Measurements from ENCODE around the gene HES6. TPM values are rescaled to one million over a fixed set of nuclear protein-coding genes. Genes with fewer than 3 reads are reported as not detected.

HES6 gene
- total and polyA plus RNA-seq, 3 experiments from 2014 or later, result 2.2 to 5.1 (median 4.7) TPM

- no peak overlapping the region for H3K4me3 ChIP-seq (ENCODE audit: low read length)
- Mint-ChIP-seq H3K4me1 (no peaks in the 10 kb centered on the region), H3K27me3 (no peaks in the 10 kb centered on the region), H3K36me3 (peaks cover 0 to 50% (median 7%) of the 10 kb centered on the region in 3 donors), H3K9me3 (no peaks in the 10 kb centered on the region), H3K27ac (peak overlapping the region in 1 of 8 donors; percentile 79), H3K4me3 (no peak overlapping the region)
- H3K27me3 ChIP-seq (ENCODE audit: insufficient read depth, low read length, poor library complexity, severe bottlenecking), result no peaks in the 10 kb centered on the region
- ChIA-PET CTCF (no interaction called here), POLR2A (no interaction called here)
- H3K9me3 ChIP-seq (ENCODE audit: low read length), result no peaks in the 10 kb centered on the region
- H3K36me3 ChIP-seq (ENCODE audit: insufficient read depth, low read length), result no peaks in the 10 kb centered on the region
- H3K27ac ChIP-seq (ENCODE audit: low read depth, low read length), result no peak overlapping the region
- DNase-seq, result peak in 1 of 5 donors; percentile 15
- H3K4me1 ChIP-seq (ENCODE audit: insufficient read depth, low read length), result no peaks in the 10 kb centered on the region
These were observed 7.4 kb upstream of the HES6 start for GRCh38 chr2:238247002-238247822.

DNA sequence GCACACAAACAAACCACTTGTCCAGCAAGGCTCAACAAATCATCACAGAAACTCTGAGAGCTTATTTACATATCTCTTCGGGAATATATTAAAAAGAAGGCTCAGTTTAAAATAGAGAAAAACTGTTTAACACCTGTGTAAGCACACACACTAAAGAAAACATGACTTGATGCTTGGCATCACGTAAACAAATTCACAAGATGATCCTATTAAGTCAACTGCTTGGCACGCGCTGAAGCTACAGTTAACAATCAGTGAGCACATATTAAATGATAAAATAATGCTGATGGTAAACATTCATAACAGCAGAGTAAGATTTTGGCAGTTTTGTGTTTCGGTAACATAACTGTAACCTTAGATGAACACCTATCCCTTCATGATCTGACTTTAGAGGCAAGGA, 4.3 kb upstream of the HES6 start:
- H3K4me3 Mint-ChIP-seq, result no peak overlapping the region
- ChIA-PET POLR2A (no interaction called here), CTCF (no interaction called here)
- peaks cover 5 to 15% (median 8%) of the 10 kb centered on the region in 3 donors for H3K4me1 Mint-ChIP-seq
- no peak overlapping the region for H3K4me3 ChIP-seq (ENCODE audit: low read length)
- no peaks in the 10 kb centered on the region for H3K9me3 ChIP-seq (ENCODE audit: low read length)
- H3K27ac Mint-ChIP-seq, result no peak overlapping the region
- H3K27me3 ChIP-seq (ENCODE audit: insufficient read depth, low read length, poor library complexity, severe bottlenecking), result no peaks in the 10 kb centered on the region
- no peaks in the 10 kb centered on the region for H3K4me1 ChIP-seq (ENCODE audit: insufficient read depth, low read length)
- peaks cover 0 to 31% (median 7%) of the 10 kb centered on the region in 3 donors for H3K36me3 Mint-ChIP-seq
- no peaks in the 10 kb centered on the region for H3K27me3 Mint-ChIP-seq
- H3K9me3 Mint-ChIP-seq, result no peaks in the 10 kb centered on the region
- no peaks in the 10 kb centered on the region for H3K36me3 ChIP-seq (ENCODE audit: insufficient read depth, low read length)
- no peak overlapping the region for H3K27ac ChIP-seq (ENCODE audit: low read depth, low read length)
- no peak for DNase-seq

DNA sequence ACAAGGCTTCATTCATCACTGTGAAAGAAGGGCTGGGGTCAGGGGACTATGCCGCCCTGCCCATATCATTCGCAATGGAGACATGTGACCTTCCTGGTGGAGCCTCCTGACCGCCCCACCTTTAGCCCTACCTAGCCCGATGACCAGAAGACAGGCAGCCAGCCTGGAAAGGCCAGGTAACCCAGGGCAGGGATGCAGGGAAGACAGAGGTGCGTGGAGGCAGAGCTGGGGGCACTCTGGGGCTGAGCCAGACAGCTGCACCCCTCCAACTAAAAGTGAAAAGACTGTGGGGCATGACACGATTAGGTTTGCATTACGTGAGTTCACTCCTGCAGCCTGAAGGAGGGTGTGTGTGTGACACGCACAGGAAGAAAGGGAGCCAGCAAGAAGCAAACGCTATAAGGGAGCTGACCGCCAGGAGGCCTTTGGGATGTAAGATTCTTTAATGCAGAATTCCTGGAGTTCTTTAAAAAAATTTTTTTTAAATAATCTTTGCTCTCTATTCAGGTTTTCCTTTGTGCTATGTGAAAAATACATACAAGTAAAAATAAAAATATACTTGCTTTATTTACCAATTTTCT, 3.7 kb upstream of the HES6 start:
- H3K9me3 ChIP-seq (ENCODE audit: low read length), result no peaks in the 10 kb centered on the region
- ChIA-PET CTCF (no interaction called here), POLR2A (no interaction called here)
- DNase-seq, result no peak
- H3K4me3 ChIP-seq (ENCODE audit: low read length), result no peak overlapping the region
- peak overlapping the region in 2 of 8 donors; percentile 17 to 23 for H3K27ac Mint-ChIP-seq
- H3K36me3 ChIP-seq (ENCODE audit: insufficient read depth, low read length), result no peaks in the 10 kb centered on the region
- H3K27ac ChIP-seq (ENCODE audit: low read depth, low read length), result no peak overlapping the region
- H3K9me3 Mint-ChIP-seq, result no peaks in the 10 kb centered on the region
- H3K27me3 ChIP-seq (ENCODE audit: insufficient read depth, low read length, poor library complexity, severe bottlenecking), result peaks cover 3% of the 10 kb centered on the region
- H3K4me1 Mint-ChIP-seq, result peaks cover 5 to 15% (median 8%) of the 10 kb centered on the region in 3 donors
- H3K27me3 Mint-ChIP-seq, result no peaks in the 10 kb centered on the region
- H3K4me1 ChIP-seq (ENCODE audit: insufficient read depth, low read length), result peaks cover 5% of the 10 kb centered on the region
- H3K4me3 Mint-ChIP-seq, result no peak overlapping the region
- H3K36me3 Mint-ChIP-seq, result peaks cover 0 to 31% (median 7%) of the 10 kb centered on the region in 3 donors

- peaks cover 0 to 5% of the 10 kb centered on the region in 2 donors for H3K27me3 Mint-ChIP-seq
- peaks cover 4% of the 10 kb centered on the region for H3K27me3 ChIP-seq (ENCODE audit: insufficient read depth, low read length, poor library complexity, severe bottlenecking)
- no peaks in the 10 kb centered on the region for H3K9me3 Mint-ChIP-seq
- H3K4me3 Mint-ChIP-seq, result peak overlapping the region in 2 of 7 donors; percentile 36 to 53
- H3K36me3 ChIP-seq (ENCODE audit: insufficient read depth, low read length), result no peaks in the 10 kb centered on the region
- H3K4me1 ChIP-seq (ENCODE audit: insufficient read depth, low read length), result peaks cover 6% of the 10 kb centered on the region
- POLR2A ChIA-PET, result no interaction called here
- no peak for DNase-seq
- peaks cover 5 to 20% (median 8%) of the 10 kb centered on the region in 3 donors for H3K4me1 Mint-ChIP-seq
- H3K9me3 ChIP-seq (ENCODE audit: low read length), result no peaks in the 10 kb centered on the region
- peaks cover 0 to 28% (median 7%) of the 10 kb centered on the region in 3 donors for H3K36me3 Mint-ChIP-seq
- CTCF ChIA-PET, result no interaction called here
- H3K27ac Mint-ChIP-seq, result peak overlapping the region in 2 of 8 donors; percentile 23 to 90
- no peak overlapping the region for H3K27ac ChIP-seq (ENCODE audit: low read depth, low read length)
- no peak overlapping the region for H3K4me3 ChIP-seq (ENCODE audit: low read length)
These were observed 3.1 kb upstream of the HES6 start for GRCh38 chr2:238242731-238243495.

- Mint-ChIP-seq H3K4me3 (peak overlapping the region in 6 of 7 donors; percentile 33 to 85 (median 48)), H3K27ac (peak overlapping the region in 5 of 8 donors; percentile 2 to 61 (median 23)), H3K4me1 (peaks cover 5 to 20% (median 8%) of the 10 kb centered on the region in 3 donors), H3K9me3 (no peaks in the 10 kb centered on the region), H3K27me3 (peaks cover 0 to 10% of the 10 kb centered on the region in 2 donors), H3K36me3 (peaks cover 0 to 22% (median 7%) of the 10 kb centered on the region in 3 donors)
- CTCF ChIA-PET, result no interaction called here
- Histone ChIP-seq H3K4me3 (ENCODE audit: low read length) (no peak overlapping the region), H3K4me1 (ENCODE audit: insufficient read depth, low read length) (peaks cover 6% of the 10 kb centered on the region), H3K27me3 (ENCODE audit: insufficient read depth, low read length, poor library complexity, severe bottlenecking) (peaks cover 4% of the 10 kb centered on the region), H3K36me3 (ENCODE audit: insufficient read depth, low read length) (no peaks in the 10 kb centered on the region), H3K9me3 (ENCODE audit: low read length) (no peaks in the 10 kb centered on the region), H3K27ac (ENCODE audit: low read depth, low read length) (no peak overlapping the region)
- POLR2A ChIA-PET, result no interaction called here
- DNase-seq, result no peak
These were observed 2.1 kb upstream of the HES6 start for GRCh38 chr2:238241970-238242369.

- Histone ChIP-seq H3K4me3 (ENCODE audit: low read length) (no peak overlapping the region), H3K4me1 (ENCODE audit: insufficient read depth, low read length) (peaks cover 6% of the 10 kb centered on the region), H3K27ac (ENCODE audit: low read depth, low read length) (no peak overlapping the region), H3K27me3 (ENCODE audit: insufficient read depth, low read length, poor library complexity, severe bottlenecking) (peaks cover 4% of the 10 kb centered on the region), H3K9me3 (ENCODE audit: low read length) (no peaks in the 10 kb centered on the region), H3K36me3 (ENCODE audit: insufficient read depth, low read length) (no peaks in the 10 kb centered on the region)
- CTCF ChIA-PET, result interaction anchor here (1.3 kb wide), 1 partner anchor 22 kb away, joined by 5 read pairs; no protein-coding TSS in a partner anchor
- Mint-ChIP-seq H3K27ac (peak overlapping the region in 2 of 8 donors; percentile 10 to 23), H3K27me3 (peaks cover 3 to 14% of the 10 kb centered on the region in 2 donors), H3K4me3 (peak overlapping the region; percentile 33 to 88 (median 61)), H3K9me3 (no peaks in the 10 kb centered on the region), H3K36me3 (peaks cover 0 to 16% (median 7%) of the 10 kb centered on the region in 3 donors), H3K4me1 (peaks cover 5 to 20% (median 8%) of the 10 kb centered on the region in 3 donors)
- DNase-seq, result peak in 3 of 5 donors; percentile 22 to 62 (median 34)
- POLR2A ChIA-PET, result interaction anchor here (1.2 to 1.3 kb wide), 2 partner anchors 37 to 48 kb away, joined by 3 to 8 read pairs; partner anchors contain the start of gene PER2
These were observed 1.2 kb upstream of the HES6 start for GRCh38 chr2:238240757-238241711.

DNA sequence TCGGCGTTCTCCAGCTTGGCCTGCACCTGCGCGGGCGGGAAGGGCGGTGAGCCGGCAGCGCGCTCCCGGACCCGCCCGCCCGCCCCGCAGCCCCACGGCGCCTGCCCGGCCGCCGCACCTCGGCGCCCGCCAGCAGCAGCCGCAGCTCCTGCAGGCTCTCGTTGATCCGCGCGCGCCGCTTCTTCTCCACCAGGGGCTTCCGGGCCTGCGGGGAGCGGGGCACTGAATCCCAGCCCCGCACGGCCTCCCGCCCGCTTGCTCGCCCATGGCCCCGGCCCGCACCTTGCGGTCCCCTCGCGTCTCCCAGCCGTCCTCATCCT, 335 bp downstream of the HES6 start:
- no peaks in the 10 kb centered on the region for H3K9me3 ChIP-seq (ENCODE audit: low read length)
- CTCF ChIA-PET, result no interaction called here
- H3K4me1 Mint-ChIP-seq, result peaks cover 5 to 26% (median 12%) of the 10 kb centered on the region in 3 donors
- POLR2A ChIA-PET, result interaction anchor here (1.2 kb wide), 1 partner anchor 49 kb away, joined by 8 read pairs; the partner anchor contains the start of gene PER2
- peaks cover 14 to 22% of the 10 kb centered on the region in 2 donors for H3K27me3 Mint-ChIP-seq
- peak overlapping the region; percentile 47 for H3K4me3 ChIP-seq (ENCODE audit: low read length)
- H3K9me3 Mint-ChIP-seq, result no peaks in the 10 kb centered on the region
- peaks cover 4% of the 10 kb centered on the region for H3K27me3 ChIP-seq (ENCODE audit: insufficient read depth, low read length, poor library complexity, severe bottlenecking)
- peak in 3 of 5 donors; percentile 31 to 59 (median 41) for DNase-seq
- peaks cover 0 to 5% (median 2%) of the 10 kb centered on the region in 3 donors for H3K36me3 Mint-ChIP-seq
- peaks cover 6% of the 10 kb centered on the region for H3K4me1 ChIP-seq (ENCODE audit: insufficient read depth, low read length)
- no peak overlapping the region for H3K27ac ChIP-seq (ENCODE audit: low read depth, low read length)
- peak overlapping the region in 2 of 7 donors; percentile 52 to 76 for H3K4me3 Mint-ChIP-seq
- H3K27ac Mint-ChIP-seq, result no peak overlapping the region
- no peaks in the 10 kb centered on the region for H3K36me3 ChIP-seq (ENCODE audit: insufficient read depth, low read length)
